ENCODE results near the gene USP25.

- TF ChIP-seq CREBBP (IDR thresholded peaks at IDR 0.05; ENCODE audit: low read depth, low read length) (no peak), FOXO4 (CRISPR knock-in tag; IDR thresholded peaks at IDR 0.05) (no peak), PML (IDR thresholded peaks at IDR 0.05; ENCODE audit: low read length) (no peak), ARNT (IDR thresholded peaks at IDR 0.05) (no peak)
Measured at GRCh38 chr21:15788847-15789523, 59.2 kb downstream of the USP25 start.
